B cell (primary cell): ENCODE results near the gene ANO2.

Experiments
- CTCF ChIP-seq: fragments of 200-600 bp; IDR thresholded peaks from one replicate; pipeline ENCODE4 v1.8.0; 2022; ENCODE audit warnings: antibody characterized with exemption, mild to moderate bottlenecking
- EZH2 ChIP-seq: IDR thresholded peaks from 2 replicates; pipeline ENCODE4 v1.6.1; 2012; ENCODE audit warnings: borderline replicate concordance, low read depth, mild to moderate bottlenecking, moderate library complexity, low read length; ENCODE audit not compliant: insufficient read depth, poor library complexity, severe bottlenecking

DNA sequence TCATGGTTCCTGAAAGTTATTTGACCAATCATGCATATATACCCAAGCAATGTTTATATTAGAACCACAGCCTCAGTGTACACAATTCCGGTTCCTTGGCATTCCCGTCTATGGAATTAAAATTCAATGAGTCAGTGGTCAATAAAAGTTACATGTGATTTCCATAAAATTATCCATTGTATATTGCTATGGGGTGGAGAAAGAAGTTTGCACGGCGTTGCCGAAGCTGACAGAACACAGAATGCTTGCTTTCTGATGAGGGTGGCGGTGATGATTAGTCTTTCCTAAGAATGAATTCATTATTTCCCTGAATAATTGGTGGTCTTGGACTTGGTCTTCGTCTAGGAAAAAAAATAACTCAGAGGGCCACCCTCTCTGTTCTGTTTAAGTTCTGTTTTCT lies 214.1 kb downstream of the ANO2 start:
- TF ChIP-seq EZH2 (no peak), CTCF (no peak)
